HUES6 (cell line): Measurements from ENCODE around the gene GMPPB.

ENCODE experiments used
- H3K27ac ChIP-seq: 2 replicates; pipeline ENCODE4 v1.7.0; 2013; ENCODE audit warnings: low read depth, mild to moderate bottlenecking, low read length, inconsistent platforms
- H3K27me3 ChIP-seq: 2 replicates; pipeline ENCODE4 v1.6.1; 2013; ENCODE audit warnings: low read length; ENCODE audit not compliant: control insufficient read depth, insufficient read depth
- H3K36me3 ChIP-seq: 2 replicates; pipeline ENCODE4 v1.6.1; 2013; ENCODE audit warnings: low read length; ENCODE audit not compliant: control insufficient read depth, insufficient read depth
- H3K4me1 ChIP-seq: 2 replicates; pipeline ENCODE4 v1.6.1; 2013; ENCODE audit warnings: low read length; ENCODE audit not compliant: control insufficient read depth, insufficient read depth
- H3K4me3 ChIP-seq: 2 replicates; pipeline ENCODE4 v1.5.1; 2013; ENCODE audit warnings: low read depth, low read length
- H3K9ac ChIP-seq: one replicate; pipeline ENCODE4 v1.6.1; 2013; ENCODE audit warnings: mild to moderate bottlenecking, low read length
- H3K9me3 ChIP-seq: 2 replicates; pipeline ENCODE4 v1.6.1; 2013; ENCODE audit warnings: low read depth, low read length; ENCODE audit not compliant: control insufficient read depth, insufficient read depth

The GMPPB gene

DNA sequence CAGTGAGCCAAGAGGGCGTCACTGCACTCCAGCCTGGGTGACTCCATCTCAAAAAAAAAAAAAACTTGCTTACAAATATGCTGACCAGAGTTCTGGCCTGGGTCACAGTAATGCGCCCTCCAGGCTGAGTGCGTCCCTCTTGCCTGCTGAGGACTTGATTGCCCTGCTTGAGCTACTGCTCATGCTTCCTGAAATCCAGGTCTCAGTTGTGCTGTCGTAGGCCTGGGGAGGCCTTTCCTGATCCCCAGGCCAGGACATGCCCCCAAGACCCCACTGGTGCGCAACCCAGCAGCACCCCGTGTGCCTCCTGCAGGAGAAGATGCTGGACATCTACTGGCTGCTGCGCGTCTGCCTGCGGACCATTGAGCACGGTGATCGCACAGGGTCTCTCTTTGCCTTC lies 11.6 kb downstream of the GMPPB start:
- Histone ChIP-seq H3K36me3 (peaks cover 16% of the 10 kb centered on the region), H3K27me3 (no peaks in the 10 kb centered on the region), H3K4me3 (no peak overlapping the region), H3K9ac (no peak overlapping the region), H3K9me3 (no peaks in the 10 kb centered on the region), H3K4me1 (0 out of 2 replicates have a peak, but pooled peaks cover 3% of the 10 kb centered on the region), H3K27ac (no peak overlapping the region)

DNA sequence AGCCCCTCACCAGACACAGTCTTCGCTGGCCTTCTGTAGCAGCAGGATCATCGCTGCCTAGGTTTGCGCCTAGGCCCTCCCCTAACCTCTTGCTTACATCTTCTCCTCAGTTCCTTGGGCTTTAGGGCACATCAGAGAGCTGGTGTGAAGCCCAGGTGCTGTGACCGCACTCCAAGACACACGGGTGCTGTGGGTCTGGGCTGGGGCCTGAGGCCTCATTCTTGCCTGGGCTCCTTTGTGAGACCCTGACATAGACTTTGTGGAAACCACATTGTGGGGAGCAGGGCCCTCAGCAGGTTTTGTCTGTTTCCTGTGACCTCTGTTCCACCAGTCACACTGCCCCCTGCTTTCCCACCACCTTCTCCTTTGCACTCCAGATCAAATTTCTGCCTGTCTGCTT lies 12.3 kb downstream of the GMPPB start:
- Histone ChIP-seq H3K27ac (no peak overlapping the region), H3K9ac (peak overlapping the region; percentile 24), H3K4me3 (no peak overlapping the region), H3K9me3 (no peaks in the 10 kb centered on the region), H3K36me3 (peaks cover 20% of the 10 kb centered on the region), H3K27me3 (no peaks in the 10 kb centered on the region), H3K4me1 (0 out of 2 replicates have a peak, but pooled peaks cover 3% of the 10 kb centered on the region)

DNA sequence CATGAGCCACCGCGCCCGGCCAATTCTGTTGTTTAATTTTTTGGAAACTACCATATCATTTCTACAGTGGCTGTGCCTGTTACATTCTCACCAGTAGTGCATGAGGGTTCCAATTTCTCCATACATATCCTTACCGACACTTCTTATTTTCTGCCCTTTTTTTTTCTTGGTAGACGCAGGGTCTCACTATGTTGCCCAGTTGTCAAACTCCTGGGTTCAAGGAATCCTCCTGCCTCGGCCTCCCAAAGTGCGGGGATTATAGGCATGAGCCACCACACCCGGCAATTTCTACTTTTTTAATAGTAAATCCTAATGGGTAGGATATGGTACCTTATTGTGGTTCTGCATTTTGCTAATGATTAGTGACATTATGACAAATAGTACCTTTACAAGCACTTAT lies 13.9 kb downstream of the GMPPB start:
- H3K9me3 ChIP-seq, result no peaks in the 10 kb centered on the region
- H3K27ac ChIP-seq, result no peak overlapping the region
- no peak overlapping the region for H3K4me3 ChIP-seq
- 0 out of 2 replicates have a peak, but pooled peaks cover 3% of the 10 kb centered on the region for H3K4me1 ChIP-seq
- no peaks in the 10 kb centered on the region for H3K27me3 ChIP-seq
- peaks cover 23% of the 10 kb centered on the region for H3K36me3 ChIP-seq
- H3K9ac ChIP-seq, result no peak overlapping the region

DNA sequence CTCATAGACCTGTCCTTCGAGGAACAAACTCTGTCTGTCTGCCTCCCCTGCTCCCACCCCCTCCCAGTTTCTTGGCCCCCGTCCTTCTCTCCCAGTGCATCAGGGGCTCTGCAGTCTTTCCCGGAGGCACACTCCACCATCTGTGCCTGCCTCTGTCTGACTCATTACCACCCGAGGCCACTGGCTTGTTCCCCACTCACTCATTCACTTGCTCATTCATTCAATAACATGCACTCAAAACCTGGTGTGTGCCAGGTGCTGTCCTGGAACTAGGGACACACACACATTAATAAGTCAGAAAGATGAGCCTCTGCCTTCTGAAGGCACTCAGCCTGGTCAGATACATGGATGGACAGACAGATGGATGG lies 16.7 kb downstream of the GMPPB start:
- H3K27me3 ChIP-seq, result no peaks in the 10 kb centered on the region
- H3K4me1 ChIP-seq, result no peaks in the 10 kb centered on the region
- H3K36me3 ChIP-seq, result peaks cover 33% of the 10 kb centered on the region
- no peak overlapping the region for H3K9ac ChIP-seq
- no peak overlapping the region for H3K4me3 ChIP-seq
- no peaks in the 10 kb centered on the region for H3K9me3 ChIP-seq
- H3K27ac ChIP-seq, result no peak overlapping the region

DNA sequence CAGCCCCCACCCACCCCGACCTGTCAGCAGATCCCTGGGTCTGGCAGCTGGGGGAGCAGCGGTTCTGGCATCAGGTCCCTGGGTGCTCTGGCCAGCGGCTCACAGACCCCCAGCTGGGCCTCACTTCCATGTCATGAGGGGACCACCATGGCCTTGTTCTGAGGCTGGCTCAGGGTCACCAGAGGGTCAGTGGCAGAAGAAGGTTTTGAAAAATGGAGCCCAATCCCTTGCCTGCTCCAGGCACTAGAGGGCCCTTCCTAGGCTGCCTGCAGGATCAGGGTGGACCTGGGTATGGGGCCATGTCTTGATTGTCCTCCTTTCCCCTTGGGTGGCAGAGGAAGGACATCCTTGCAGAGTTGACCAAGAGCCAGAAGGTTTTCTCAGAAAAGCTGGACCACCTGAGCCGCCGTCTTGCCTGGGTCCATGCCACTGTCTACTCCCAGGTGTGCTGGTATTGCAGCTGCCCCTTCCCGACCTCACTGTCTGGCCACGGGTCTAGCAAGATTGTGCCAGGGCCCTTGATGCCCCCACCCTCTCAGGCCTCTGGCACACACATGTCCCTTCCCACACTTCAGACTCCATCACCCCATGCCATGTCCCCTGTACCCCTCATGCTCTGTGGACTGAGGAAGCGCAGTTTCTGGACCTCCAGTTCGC lies 17.2 kb downstream of the GMPPB start:
- no peaks in the 10 kb centered on the region for H3K9me3 ChIP-seq
- H3K36me3 ChIP-seq, result peaks cover 33% of the 10 kb centered on the region
- no peaks in the 10 kb centered on the region for H3K4me1 ChIP-seq
- H3K27ac ChIP-seq, result no peak overlapping the region
- no peak overlapping the region for H3K9ac ChIP-seq
- no peaks in the 10 kb centered on the region for H3K27me3 ChIP-seq
- no peak overlapping the region for H3K4me3 ChIP-seq

DNA sequence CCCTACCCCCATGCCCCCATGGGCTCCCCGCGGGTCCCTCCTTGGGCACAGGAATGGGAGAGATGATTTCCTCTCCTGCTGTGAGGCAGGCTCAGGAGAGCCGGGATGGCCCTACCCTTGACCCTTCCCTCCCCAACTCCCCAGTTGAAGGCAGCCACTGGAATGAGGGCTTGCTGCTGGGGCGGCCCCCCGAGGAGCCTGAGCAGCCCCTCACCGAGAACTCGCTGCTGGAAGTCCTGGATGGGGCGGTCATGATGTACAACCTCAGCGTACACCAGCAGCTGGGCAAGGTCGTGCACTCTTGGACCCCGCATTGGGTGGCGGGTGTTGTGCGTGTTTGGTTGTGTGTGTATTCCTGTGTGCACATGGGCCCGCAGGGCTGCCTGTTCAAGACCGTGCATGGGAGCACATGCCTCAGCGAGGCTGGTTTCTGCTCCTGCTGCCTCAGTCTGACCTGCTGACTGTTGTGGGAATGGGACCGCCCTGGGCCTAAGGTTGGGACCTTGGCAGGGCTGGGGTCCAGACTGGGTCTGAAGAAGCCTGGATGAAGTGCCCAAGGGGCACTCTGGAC lies 18.3 kb downstream of the GMPPB start:
- Histone ChIP-seq H3K4me1 (0 out of 2 replicates have a peak, but pooled peaks cover 2% of the 10 kb centered on the region), H3K9me3 (no peaks in the 10 kb centered on the region), H3K36me3 (peaks cover 33% of the 10 kb centered on the region), H3K4me3 (no peak overlapping the region), H3K27ac (no peak overlapping the region), H3K27me3 (no peaks in the 10 kb centered on the region), H3K9ac (no peak overlapping the region)

DNA sequence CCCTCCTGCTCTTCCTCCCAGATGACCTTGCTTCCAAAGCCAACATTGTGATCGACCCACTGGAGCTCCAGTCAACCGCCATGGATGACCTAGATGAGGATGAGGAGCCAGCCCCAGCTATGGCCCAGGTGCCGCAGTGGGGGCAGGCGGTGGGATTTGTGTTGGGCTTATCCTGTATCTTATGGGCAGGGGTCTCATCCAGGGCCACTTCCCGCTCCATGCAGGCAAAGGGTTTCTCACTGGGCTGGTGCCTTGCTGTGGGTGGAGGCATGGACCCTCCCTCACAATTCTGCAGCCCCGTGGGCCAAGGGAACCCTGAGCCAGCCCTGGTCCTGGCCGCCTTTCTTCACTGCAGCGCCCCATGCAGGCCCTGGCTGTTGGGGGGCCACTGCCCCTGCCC lies 19.1 kb downstream of the GMPPB start:
- Histone ChIP-seq H3K9me3 (no peaks in the 10 kb centered on the region), H3K4me1 (0 out of 2 replicates have a peak, but pooled peaks cover 2% of the 10 kb centered on the region), H3K36me3 (peaks cover 33% of the 10 kb centered on the region)

DNA sequence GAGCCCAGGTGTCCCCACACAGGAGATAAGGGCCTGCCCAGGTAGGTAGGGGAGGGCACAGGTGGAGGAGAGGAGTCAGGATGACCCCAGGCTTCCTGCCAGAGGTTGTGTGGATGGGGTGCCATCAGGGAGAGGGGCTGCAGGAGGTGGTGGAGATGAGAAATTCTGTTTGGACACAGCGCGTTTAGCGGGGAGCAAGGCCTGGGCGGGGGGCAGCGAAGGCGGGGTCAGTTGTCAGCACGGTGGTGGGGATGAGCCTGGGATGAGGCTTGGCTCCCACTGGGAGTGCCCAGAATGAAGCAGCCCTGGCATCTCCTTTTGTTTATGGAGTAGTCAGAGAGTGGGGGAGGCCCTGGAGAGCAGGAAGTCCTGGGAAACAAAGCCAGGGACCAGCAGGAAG lies 19.8 kb downstream of the GMPPB start:
- H3K4me3 ChIP-seq, result no peak overlapping the region
- H3K27me3 ChIP-seq, result no peaks in the 10 kb centered on the region
- H3K4me1 ChIP-seq, result 0 out of 2 replicates have a peak, but pooled peaks cover 2% of the 10 kb centered on the region
- H3K36me3 ChIP-seq, result peaks cover 33% of the 10 kb centered on the region
- H3K9ac ChIP-seq, result no peak overlapping the region
- no peak overlapping the region for H3K27ac ChIP-seq
- no peaks in the 10 kb centered on the region for H3K9me3 ChIP-seq

More for the DNA sequence above, 19.1 kb downstream of the GMPPB start:
- no peak overlapping the region for H3K9ac ChIP-seq
- no peak overlapping the region for H3K4me3 ChIP-seq
- no peaks in the 10 kb centered on the region for H3K27me3 ChIP-seq
- H3K27ac ChIP-seq, result no peak overlapping the region

DNA sequence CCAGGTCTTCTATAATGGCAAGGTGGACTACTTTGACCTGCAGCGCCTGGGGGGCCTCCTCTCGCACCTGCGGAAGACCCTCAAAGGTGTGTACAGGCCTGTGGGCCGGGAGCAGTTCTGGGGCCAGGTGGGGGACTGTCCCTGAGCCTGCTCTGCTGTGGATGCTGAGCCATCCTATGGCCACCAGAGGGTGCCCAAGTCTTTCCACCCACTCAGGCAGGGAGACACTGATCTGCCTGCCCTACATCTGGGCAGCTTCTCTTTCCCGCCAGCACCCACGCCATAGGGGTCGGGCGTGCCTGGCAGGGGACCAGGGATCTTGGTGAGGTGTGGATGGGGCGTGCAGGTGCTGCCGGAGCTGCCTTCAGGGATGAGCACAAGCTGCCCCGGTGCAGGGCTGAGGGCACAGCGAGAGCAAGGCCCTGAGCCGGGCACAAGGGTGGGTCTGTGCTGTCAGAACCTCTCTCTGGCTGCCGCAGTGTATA lies 20.3 kb downstream of the GMPPB start:
- Histone ChIP-seq H3K9ac (no peak overlapping the region), H3K27ac (no peak overlapping the region), H3K4me1 (0 out of 2 replicates have a peak, but pooled peaks cover 2% of the 10 kb centered on the region), H3K36me3 (peaks cover 35% of the 10 kb centered on the region), H3K27me3 (no peaks in the 10 kb centered on the region), H3K9me3 (no peaks in the 10 kb centered on the region), H3K4me3 (no peak overlapping the region)

DNA sequence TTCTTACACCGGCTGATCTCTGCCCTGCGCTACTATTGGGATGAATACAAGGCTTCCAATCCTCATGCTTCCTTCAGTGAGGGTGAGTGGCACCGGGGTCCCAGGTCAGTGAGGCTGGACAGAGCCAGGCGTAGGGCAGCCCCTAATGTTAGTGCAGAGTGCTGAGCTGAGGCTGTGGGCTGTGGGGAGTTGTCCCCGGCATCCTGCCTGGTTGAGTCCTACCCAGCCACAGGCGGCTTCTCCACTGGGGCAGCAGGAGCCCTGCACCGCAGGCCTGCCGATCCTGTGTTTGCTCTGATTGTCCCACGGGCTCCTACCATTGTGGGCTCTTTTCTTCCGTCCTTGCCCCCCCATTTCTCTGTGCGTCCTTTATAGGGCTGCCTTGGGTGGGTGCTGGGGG lies 21.1 kb downstream of the GMPPB start:
- H3K27ac ChIP-seq, result no peak overlapping the region
- H3K9me3 ChIP-seq, result no peaks in the 10 kb centered on the region
- 0 out of 2 replicates have a peak, but pooled peaks cover 2% of the 10 kb centered on the region for H3K4me1 ChIP-seq
- H3K4me3 ChIP-seq, result no peak overlapping the region
- H3K27me3 ChIP-seq, result no peaks in the 10 kb centered on the region
- H3K9ac ChIP-seq, result no peak overlapping the region
- H3K36me3 ChIP-seq, result peaks cover 42% of the 10 kb centered on the region

DNA sequence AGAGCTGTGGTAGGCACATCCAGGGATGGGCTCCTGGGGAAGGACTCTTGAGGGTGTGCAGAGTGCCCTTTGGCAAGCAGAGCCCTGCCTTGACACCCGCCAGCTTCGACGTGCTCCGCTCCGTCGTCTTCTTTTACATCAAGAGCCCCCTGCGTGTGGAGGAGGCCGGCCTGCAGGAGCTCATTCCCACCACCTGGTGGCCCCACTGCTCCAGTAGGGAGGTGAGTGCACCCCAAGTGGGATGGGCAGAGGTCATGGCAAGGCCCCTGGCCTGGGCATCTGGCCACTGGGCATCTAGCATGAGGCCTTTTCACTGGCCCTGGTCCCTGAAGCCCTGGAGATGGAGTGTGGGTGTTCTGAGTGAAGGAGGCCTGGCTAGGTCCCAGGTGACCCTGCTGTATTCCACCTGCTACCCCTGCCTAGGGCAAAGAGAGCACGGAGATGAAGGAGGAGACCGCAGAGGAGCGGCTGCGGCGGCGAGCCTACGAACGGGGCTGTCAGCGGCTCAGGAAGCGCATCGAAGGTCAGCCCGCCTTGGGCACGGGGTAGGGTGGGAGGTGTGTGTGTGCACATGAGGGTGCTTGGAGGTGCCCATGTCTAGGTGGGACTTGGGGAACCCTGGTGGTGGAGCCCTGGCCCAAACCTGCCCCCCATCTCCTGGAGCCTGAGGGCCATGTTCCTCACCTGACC lies 22.2 kb downstream of the GMPPB start:
- no peak overlapping the region for H3K9ac ChIP-seq
- 0 out of 2 replicates have a peak, but pooled peaks cover 2% of the 10 kb centered on the region for H3K4me1 ChIP-seq
- H3K27ac ChIP-seq, result no peak overlapping the region
- peaks cover 38% of the 10 kb centered on the region for H3K36me3 ChIP-seq
- H3K27me3 ChIP-seq, result no peaks in the 10 kb centered on the region
- H3K9me3 ChIP-seq, result no peaks in the 10 kb centered on the region
- no peak overlapping the region for H3K4me3 ChIP-seq
